ENCODE data around the gene CACNA1I.

DNA sequence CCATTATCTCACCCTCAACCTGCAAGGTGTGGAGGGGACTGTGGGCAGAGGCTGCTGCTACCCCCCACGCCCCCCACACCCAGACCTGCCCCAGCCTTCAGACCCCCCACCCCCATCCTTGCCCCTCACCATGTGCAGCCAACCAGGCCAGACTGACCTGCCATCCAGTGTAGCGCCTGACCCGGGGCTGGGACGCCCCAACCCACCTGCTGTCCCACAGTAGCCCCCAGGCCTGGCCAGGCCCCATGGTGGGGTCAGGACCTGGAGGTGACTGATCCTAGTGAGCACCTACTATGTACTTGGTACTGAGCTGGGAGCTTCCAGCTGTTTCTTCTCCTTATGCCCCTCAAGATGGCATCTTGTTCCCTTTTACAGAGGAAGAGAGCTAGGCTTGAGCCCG is 113.1 kb downstream of the CACNA1I start:
- TF ChIP-seq, protein P1, sequence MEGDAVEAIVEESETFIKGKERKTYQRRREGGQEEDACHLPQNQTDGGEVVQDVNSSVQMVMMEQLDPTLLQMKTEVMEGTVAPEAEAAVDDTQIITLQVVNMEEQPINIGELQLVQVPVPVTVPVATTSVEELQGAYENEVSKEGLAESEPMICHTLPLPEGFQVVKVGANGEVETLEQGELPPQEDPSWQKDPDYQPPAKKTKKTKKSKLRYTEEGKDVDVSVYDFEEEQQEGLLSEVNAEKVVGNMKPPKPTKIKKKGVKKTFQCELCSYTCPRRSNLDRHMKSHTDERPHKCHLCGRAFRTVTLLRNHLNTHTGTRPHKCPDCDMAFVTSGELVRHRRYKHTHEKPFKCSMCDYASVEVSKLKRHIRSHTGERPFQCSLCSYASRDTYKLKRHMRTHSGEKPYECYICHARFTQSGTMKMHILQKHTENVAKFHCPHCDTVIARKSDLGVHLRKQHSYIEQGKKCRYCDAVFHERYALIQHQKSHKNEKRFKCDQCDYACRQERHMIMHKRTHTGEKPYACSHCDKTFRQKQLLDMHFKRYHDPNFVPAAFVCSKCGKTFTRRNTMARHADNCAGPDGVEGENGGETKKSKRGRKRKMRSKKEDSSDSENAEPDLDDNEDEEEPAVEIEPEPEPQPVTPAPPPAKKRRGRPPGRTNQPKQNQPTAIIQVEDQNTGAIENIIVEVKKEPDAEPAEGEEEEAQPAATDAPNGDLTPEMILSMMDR (conservative IDR thresholded peaks at IDR 0.05): no peak
- no peak for TF ChIP-seq ZFX (IDR thresholded peaks at IDR 0.05)
